ENCODE measurements around the gene NAV2. TPM values are rescaled to one million over a fixed set of nuclear protein-coding genes. Genes with fewer than 3 reads are reported as not detected.
A peak's percentile ranks its signal among the peaks of the same experiment; 100 is the strongest.

Gene NAV2
- total RNA-seq, 1 donor from 2014 or later: 6.8 TPM

- no peak for DNase-seq
These were observed 221.3 kb downstream of the NAV2 start for GRCh38 chr11:19933801-19934488.

GRCh38 chr11:19934828-19935259 is 222.2 kb downstream of the NAV2 start:
- peak; percentile 25 for DNase-seq

- DNase-seq: peak; percentile 78
These were observed 222.9 kb downstream of the NAV2 start for GRCh38 chr11:19935507-19935906.

GRCh38 chr11:19936461-19936860 is 223.8 kb downstream of the NAV2 start:
- DNase-seq: no peak

GRCh38 chr11:19938169-19938856 is 225.7 kb downstream of the NAV2 start:
- DNase-seq: peak; percentile 81

- DNase-seq: no peak
These were observed 226.2 kb downstream of the NAV2 start for GRCh38 chr11:19938866-19939265.

GRCh38 chr11:19939415-19939929 is 226.8 kb downstream of the NAV2 start:
- no peak for DNase-seq

- DNase-seq: no peak
These were observed 228.2 kb downstream of the NAV2 start for GRCh38 chr11:19940831-19941230.

GRCh38 chr11:19946681-19947080 is 234.0 kb downstream of the NAV2 start:
- DNase-seq: no peak

GRCh38 chr11:19947537-19948114 is 235.0 kb downstream of the NAV2 start:
- DNase-seq: no peak

- no peak for DNase-seq
These were observed 237.0 kb downstream of the NAV2 start for GRCh38 chr11:19949606-19950005.

- peak; percentile 82 for DNase-seq
These were observed 239.0 kb downstream of the NAV2 start for GRCh38 chr11:19951558-19952115.

- DNase-seq: peak; percentile 78
These were observed 239.5 kb downstream of the NAV2 start for GRCh38 chr11:19952116-19952605.

- no peak for DNase-seq
These were observed 240.3 kb downstream of the NAV2 start for GRCh38 chr11:19952911-19953310.

GRCh38 chr11:19953336-19953735 is 240.7 kb downstream of the NAV2 start:
- peak; percentile 73 for DNase-seq

GRCh38 chr11:19953909-19954308 is 241.3 kb downstream of the NAV2 start:
- DNase-seq: peak; percentile 86

- peak; percentile 36 for DNase-seq
These were observed 242.3 kb downstream of the NAV2 start for GRCh38 chr11:19954899-19955298.

- DNase-seq: no peak
These were observed 243.0 kb downstream of the NAV2 start for GRCh38 chr11:19955660-19956059.

- no peak for DNase-seq
These were observed 243.6 kb downstream of the NAV2 start for GRCh38 chr11:19956228-19956627.

- DNase-seq: no peak
These were observed 244.8 kb downstream of the NAV2 start for GRCh38 chr11:19957294-19957943.

GRCh38 chr11:19958204-19958603 is 245.6 kb downstream of the NAV2 start:
- DNase-seq: peak; percentile 74

GRCh38 chr11:19959210-19959609 is 246.6 kb downstream of the NAV2 start:
- DNase-seq: no peak

GRCh38 chr11:19959648-19960059 is 247.0 kb downstream of the NAV2 start:
- DNase-seq: no peak
